Measurements from ENCODE around the gene EHD4.

EHD4 gene

GRCh38 chr15:41957021-41957897 lies 15.1 kb downstream of the EHD4 start:
- DNase-seq (ENCODE audit: low read depth): no peak
- TF ChIP-seq CTCF (IDR thresholded peaks at IDR 0.05; ENCODE audit: insufficient read depth, low read depth, low read length, missing control alignments): no peak
- H3K4me3 ChIP-seq (ENCODE audit: low read length): no peak overlapping the region

GRCh38 chr15:41955807-41956525 lies 16.4 kb downstream of the EHD4 start:
- DNase-seq (ENCODE audit: low read depth): no peak
- no peak for TF ChIP-seq CTCF (IDR thresholded peaks at IDR 0.05; ENCODE audit: insufficient read depth, low read depth, low read length, missing control alignments)
- H3K4me3 ChIP-seq (ENCODE audit: low read length): no peak overlapping the region

DNA sequence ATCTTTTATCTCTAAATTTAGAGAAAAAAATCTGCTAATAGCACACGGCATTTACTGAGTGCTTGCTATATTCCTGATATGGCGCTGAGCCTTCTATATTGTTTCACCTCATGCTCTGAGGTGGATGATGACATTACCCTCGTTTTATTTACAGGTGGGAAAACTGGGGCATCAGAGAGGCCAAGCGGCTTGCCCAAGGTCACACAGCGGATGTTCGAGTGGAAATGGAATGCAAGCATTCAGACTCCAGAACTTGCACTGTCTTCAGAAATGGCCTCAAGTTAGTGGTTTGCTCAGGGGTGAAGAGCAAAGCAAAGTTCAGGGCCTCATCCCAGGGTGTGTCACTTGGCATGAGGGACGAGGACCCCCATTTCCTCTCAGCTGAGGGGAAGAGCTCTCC lies 17.3 kb downstream of the EHD4 start:
- H3K4me3 ChIP-seq (ENCODE audit: low read length): no peak overlapping the region
- no peak for DNase-seq (ENCODE audit: low read depth)
- TF ChIP-seq CTCF (IDR thresholded peaks at IDR 0.05; ENCODE audit: insufficient read depth, low read depth, low read length, missing control alignments): no peak

- TF ChIP-seq CTCF (IDR thresholded peaks at IDR 0.05; ENCODE audit: insufficient read depth, low read depth, low read length, missing control alignments): no peak
- no peak for DNase-seq (ENCODE audit: low read depth)
- H3K4me3 ChIP-seq (ENCODE audit: low read length): no peak overlapping the region
Observed at GRCh38 chr15:41954036-41954435, 18.3 kb downstream of the EHD4 start.

DNA sequence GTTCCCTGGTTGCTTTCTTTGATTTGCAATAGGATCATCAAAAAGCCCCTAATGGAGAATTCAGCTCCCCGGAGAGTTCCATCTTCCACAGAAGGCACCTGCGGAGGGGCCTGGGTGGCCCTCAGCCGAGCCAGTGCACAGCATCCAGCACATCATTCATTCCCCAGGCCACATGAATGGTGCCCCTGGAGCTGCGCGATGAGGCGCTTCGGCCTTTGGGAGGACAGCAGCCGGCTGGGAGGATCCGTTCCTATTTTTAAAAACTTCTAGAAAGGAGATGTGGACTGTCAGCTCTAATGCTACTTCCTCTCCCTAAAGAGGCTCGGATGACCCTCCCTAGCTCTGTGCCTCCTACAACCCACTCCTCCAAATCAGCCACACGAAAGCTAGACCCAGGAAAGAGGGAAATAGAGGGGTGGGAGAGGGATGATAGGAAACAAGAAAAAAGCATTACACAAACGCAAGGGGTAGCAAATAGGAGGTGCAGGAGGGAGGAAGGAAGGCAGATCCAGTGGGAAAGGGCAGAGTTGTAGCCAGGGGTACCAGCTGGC lies 20.3 kb downstream of the EHD4 start:
- no peak for TF ChIP-seq CTCF (IDR thresholded peaks at IDR 0.05; ENCODE audit: insufficient read depth, low read depth, low read length, missing control alignments)
- no peak overlapping the region for H3K4me3 ChIP-seq (ENCODE audit: low read length)

GRCh38 chr15:41951571-41951970 lies 20.8 kb downstream of the EHD4 start:
- H3K4me3 ChIP-seq (ENCODE audit: low read length): no peak overlapping the region
- no peak for DNase-seq (ENCODE audit: low read depth)
- TF ChIP-seq CTCF (IDR thresholded peaks at IDR 0.05; ENCODE audit: insufficient read depth, low read depth, low read length, missing control alignments): no peak

More for the DNA sequence above, 20.3 kb downstream of the EHD4 start:
- DNase-seq (ENCODE audit: low read depth): no peak
